ENCODE measurements around the gene PALLD.

DNA sequence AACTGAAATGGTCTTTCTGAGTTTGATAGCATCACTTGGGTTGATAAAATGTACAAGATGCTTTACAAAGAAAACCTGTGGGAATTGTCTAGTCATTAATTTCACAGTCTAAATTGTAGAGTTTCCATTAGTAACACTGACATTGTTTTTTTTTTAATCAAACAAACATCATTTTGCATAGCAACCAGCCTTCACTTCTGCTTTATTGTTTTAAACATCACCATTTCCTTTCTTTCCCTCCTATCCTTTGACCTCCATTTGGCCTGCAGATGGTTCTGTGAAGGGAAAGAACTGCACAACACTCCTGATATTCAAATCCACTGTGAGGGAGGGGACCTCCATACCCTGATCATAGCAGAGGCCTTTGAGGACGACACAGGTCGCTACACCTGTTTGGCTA is 171.1 kb downstream of the PALLD start:
- TF ChIP-seq CTCF (IDR thresholded peaks at IDR 0.05) (no peak), POLR2A (IDR thresholded peaks at IDR 0.05) (no peak)
